ENCODE data around the gene UVRAG.
A peak's percentile ranks its signal among the peaks of the same experiment; 100 is the strongest.

The UVRAG gene

GRCh38 chr11:75814677-75815344 lies at the start of gene UVRAG:
Gene UVRAG, plus strand, starts transcription at chr11:75815210. Its CDS starts 198 bp downstream, at chr11:75815408.
- peak; percentile 99 for DNase-seq

- no peak for DNase-seq
Measured at GRCh38 chr11:75766443-75767227, 48.4 kb upstream of the UVRAG start.

GRCh38 chr11:75767228-75767572 lies 47.8 kb upstream of the UVRAG start:
- no peak for DNase-seq

GRCh38 chr11:75767793-75768111 lies 47.3 kb upstream of the UVRAG start:
- DNase-seq = no peak

GRCh38 chr11:75768112-75768908 lies 46.7 kb upstream of the UVRAG start, which contains the start of gene DGAT2:
Gene DGAT2, plus strand, starts transcription at chr11:75768778. Its CDS starts 214 bp downstream, at chr11:75768992.
- peak; percentile 70 for DNase-seq

GRCh38 chr11:75768909-75769771 lies 45.9 kb upstream of the UVRAG start:
- DNase-seq = no peak

GRCh38 chr11:75770102-75770501 lies 44.9 kb upstream of the UVRAG start:
- no peak for DNase-seq

GRCh38 chr11:75771646-75772410 lies 43.2 kb upstream of the UVRAG start:
- no peak for DNase-seq

- no peak for DNase-seq
Measured at GRCh38 chr11:75773595-75774353, 41.2 kb upstream of the UVRAG start.

GRCh38 chr11:75775056-75775455 lies 40.0 kb upstream of the UVRAG start:
- no peak for DNase-seq

GRCh38 chr11:75776546-75776945 lies 38.5 kb upstream of the UVRAG start:
- DNase-seq = no peak

- DNase-seq = no peak
Measured at GRCh38 chr11:75777461-75778110, 37.4 kb upstream of the UVRAG start.

GRCh38 chr11:75778962-75779361 lies 36.0 kb upstream of the UVRAG start:
- DNase-seq = no peak

- DNase-seq = no peak
Measured at GRCh38 chr11:75779960-75780359, 35.0 kb upstream of the UVRAG start.

GRCh38 chr11:75780888-75781287 lies 34.1 kb upstream of the UVRAG start:
- no peak for DNase-seq

GRCh38 chr11:75781296-75781695 lies 33.7 kb upstream of the UVRAG start:
- no peak for DNase-seq

GRCh38 chr11:75781831-75782230 lies 33.2 kb upstream of the UVRAG start:
- DNase-seq = no peak

- DNase-seq = no peak
Measured at GRCh38 chr11:75782540-75783263, 32.3 kb upstream of the UVRAG start.

GRCh38 chr11:75783416-75784084 lies 31.5 kb upstream of the UVRAG start:
- no peak for DNase-seq
